RKO (cell line): ENCODE measurements around the gene EBP.
"Not testable (repeated sequence)": the region's sequence is repeated elsewhere in the genome, so short reads cannot be mapped to it uniquely, and the experiment has no call there.

Experiments used
- DNase-seq: peaks from one replicate; pipeline ENCODE4 v3.0.0-alpha.2; 2016; ENCODE audit warnings: low spot score

Gene EBP

DNA sequence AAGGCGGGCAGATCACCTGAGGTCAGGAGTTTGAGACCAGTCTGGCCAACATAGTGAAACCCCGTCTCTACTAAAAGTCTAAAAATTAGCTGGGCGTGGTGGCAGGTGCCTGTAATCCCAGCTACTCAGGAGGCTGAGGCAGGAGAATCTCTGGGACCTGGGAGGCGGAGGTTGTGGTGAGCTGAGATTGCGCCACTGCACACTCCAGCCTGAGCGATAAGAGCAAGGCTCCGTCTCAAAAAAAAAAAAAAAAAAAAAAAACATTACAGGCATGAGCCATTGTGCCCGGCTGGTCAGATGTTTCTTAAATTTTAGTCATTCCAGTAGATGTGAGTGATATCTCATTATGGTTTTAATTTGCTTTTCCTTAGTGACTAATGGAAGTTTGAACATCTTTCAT lies 4.2 kb downstream of the EBP start:
- DNase-seq, result not testable (repeated sequence)

DNA sequence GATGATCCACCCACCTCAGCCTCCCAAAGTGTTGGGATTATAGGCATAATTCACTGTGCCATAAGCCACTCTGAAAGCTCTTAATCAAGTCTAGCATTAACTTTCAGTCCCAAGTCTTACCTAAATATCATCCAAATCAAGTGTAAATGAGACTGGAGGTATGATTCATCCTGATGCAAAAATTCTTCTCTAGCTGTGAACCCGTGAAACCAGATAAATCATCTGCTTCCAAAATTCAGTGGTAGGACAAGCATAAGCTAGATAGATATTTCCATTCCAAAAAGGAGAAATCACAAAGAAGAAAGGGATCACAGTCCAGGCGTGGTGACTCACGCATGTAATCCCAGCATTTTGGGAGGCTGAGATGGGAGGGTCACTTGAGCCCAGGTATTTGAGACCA lies 9.1 kb downstream of the EBP start:
- DNase-seq, result no peak

DNA sequence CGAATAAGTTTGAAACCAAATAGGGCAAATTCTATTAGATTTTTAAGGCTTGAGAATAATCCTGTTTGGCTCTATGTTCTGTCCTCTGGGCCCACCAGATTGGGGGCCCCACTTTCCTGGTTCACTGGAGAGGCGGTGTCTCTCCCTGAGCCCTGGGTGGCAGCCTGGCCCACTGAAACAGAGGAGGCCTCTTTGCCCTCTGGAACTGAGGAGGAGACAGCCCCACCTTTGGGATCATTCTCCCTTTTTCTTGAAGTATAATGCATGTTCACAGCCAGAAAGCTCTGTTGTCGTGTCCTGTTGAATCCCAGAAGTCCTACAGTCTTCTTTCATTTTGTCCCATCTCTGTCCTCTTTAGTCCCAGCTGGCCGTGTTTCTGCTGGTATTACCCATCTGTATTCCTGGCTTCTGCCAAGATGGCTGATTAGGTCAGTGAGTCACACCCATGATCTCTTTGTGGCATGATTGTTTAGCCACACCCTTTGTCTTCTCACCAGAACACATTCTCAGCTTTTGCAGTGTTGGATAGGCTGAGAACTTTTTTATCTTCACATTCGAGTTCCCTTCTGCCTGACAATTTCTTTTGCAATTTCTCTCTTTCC lies 9.9 kb downstream of the EBP start:
- DNase-seq, result peak; percentile 64

DNA sequence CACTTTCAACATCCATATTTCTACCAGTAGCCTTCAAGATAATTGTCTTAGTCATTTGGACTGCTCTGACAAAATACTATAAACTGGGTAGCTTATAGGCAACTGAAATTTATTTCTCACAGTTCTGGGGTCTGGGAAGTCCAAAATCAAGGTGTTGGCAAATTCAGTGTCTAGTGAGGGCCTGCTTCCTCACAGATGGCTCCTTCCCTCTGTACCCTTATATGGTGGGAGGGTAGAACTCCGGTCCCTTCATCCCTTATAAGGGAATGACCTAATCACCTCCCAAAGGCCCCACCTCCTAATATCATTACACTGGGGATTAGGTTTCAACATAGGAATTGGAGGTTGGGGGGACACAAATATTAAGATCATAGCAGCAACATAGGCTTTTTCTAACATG lies 10.6 kb downstream of the EBP start:
- no peak for DNase-seq

DNA sequence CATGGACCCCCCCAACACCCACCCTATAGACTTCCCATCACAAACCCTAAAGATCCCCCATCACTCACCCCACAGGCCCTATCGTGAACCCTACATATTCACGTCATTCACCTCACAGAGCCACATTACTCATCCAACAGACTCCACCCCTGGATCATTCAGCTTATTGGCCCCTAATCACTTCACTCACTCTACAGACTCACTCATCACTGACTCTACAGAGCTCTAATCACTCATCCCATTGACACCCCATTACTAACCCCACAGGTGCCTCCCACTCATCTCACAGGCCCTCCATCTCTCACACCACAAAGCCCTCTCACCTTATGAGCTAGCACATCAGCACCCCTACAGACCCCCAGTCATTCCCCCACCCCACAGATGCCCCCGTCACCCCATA lies 11.6 kb downstream of the EBP start:
- no peak for DNase-seq

DNA sequence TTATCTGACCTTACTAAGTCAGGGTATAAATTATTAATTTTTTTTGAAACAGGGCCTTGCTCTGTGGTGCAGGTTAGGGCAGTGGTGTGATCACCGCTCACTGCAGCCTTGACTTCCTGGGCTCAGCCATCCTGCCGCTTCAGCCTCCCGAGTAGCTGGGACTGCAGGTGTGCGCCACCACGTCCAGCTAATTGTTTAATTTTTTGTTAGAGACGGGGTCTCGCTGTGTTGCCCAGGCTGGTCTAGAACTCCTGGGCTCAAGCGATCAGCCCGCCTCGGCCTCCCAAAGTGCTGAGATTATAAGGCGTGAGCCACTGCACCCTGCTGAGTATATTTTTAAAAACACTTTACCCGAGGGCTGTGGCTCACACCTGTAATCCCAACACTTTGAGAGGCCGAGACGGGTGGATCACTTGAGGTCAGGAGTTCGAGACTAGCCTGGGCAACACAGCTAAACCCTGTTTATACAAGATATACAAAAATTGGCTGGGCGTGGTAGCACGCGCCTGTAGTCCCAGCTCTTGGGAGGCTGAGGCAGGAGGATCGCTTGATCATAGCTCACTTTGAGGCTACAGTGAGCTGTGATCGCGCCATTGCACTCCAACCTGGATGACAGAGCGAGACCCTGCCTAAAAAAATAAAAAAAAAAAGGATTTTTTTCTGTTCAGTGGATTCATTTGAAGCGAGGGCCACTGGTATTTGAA lies 17.2 kb downstream of the EBP start:
- no peak for DNase-seq

DNA sequence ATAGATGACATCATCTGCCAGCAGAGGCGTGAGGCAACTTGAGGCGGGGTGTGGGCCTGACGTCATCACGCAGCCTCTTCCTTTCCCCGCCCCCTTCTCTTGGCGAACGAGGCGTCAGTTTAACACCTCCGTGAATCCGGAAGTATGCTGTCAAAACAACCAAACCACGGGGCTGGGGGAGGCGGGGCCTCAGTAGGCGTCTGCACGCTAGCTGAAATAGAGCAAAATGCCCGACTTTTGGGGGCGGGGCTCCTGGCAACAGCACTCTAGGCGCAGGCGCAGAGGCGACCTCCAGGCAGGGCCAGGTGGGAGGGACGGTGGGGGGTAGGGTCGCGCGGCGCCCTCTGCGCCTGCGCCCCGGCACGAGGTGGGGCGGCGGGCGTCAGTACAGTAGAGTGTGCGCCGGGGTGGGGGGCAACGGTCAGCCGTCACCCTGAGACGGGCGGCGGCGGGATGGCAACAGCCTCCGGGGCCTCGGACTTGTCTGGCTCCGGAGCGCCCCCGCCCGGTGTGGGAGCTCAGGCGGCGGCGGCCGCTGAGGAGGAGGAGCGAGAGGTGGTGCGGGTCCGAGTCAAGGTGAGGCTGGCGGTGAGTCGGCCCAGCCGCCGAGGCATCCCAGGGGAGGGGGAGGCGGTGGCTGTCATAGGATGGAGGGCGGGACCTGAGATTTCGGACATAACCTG lies 17.9 kb downstream of the EBP start, which contains the start of gene TBC1D25:
Gene TBC1D25 (plus strand): TSS at position 370 of the 683 bp plus-strand sequence. CDS start 84 bp downstream, at position 454.
- peak; percentile 96 for DNase-seq

DNA sequence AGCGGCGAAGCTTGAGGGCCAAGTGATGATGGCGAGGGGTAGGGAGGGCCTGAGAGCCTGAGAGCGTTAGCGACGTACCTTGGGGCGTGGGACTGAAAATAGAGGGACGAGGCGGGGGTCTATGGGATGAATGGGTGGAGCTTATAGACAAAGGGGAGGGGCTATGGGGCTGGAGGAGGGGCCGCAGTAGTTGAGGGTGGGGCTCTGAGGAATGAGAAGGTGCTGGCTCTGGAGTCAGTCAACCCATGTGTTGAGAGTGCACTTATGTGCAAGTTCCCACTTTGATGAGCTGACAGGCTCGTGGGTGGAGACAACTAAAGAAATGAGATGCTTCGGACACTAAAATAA lies 18.4 kb downstream of the EBP start:
- no peak for DNase-seq

DNA sequence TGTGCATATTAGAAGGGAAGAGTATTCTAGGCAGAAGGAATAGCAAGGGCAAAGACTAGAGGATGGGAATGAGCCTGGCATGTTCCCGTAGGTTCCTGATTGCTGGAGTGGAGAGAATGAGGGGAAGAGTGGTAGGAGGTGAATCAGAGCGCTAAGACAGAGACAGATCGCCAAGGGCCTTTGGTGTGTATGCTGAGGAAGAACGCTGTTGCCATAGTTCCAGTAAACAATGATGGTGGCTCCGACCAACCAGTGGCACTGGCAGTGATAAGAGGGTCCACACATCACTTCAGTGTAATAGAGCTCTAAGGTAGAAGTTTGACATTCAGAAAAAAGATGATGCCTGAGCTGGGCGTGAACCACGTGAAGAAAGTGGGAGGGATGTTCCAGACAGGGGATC lies 18.9 kb downstream of the EBP start:
- no peak for DNase-seq

DNA sequence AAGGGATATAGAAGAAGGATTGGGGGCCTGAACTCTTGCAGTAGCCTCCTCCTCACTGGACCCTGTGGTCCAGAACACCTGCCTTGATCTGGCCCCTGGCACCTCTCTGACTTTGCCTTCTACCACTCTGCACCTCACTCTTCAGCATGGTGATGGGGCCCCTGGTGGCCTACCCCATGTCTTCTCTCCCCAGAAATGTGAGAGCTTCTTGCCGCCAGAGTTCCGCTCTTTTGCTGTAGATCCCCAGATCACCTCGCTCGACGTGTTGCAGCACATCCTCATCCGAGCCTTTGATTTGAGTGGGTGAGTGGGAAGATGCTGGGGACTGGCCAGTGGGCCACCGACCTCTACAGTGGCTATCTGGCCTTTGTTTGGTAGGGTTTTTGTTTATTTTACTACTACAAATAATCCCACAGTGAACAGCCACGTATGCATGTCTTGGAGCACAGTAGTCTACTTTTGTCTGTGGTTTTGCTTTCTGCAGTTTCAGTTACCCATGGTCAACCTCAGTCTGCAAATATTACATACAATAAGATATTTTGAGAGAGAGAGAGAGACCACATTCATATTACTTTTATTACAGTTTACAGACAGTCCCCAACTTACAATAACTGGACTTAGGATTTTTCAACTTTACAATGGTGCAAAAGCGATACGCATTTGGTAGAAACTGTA lies 19.7 kb downstream of the EBP start:
- no peak for DNase-seq

DNA sequence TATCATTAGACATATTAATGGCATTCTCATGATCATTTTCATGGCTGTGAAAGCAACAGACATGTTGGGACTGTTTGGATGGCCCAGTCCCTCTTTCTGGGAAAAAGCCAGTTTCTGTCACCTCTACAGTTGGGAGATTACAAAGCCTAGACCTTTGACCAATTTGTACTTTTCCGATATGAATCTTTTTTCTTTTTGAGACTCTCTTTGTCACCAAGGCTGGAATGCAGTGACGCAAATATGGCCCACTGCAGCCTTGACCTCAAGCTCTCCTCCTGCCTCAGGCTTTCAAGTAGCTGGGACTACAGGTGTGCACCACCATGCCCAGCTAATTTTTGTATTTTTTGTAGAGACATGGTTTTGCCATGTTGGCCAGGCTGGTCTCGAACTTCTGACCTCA lies 27.3 kb downstream of the EBP start:
- DNase-seq, result no peak

DNA sequence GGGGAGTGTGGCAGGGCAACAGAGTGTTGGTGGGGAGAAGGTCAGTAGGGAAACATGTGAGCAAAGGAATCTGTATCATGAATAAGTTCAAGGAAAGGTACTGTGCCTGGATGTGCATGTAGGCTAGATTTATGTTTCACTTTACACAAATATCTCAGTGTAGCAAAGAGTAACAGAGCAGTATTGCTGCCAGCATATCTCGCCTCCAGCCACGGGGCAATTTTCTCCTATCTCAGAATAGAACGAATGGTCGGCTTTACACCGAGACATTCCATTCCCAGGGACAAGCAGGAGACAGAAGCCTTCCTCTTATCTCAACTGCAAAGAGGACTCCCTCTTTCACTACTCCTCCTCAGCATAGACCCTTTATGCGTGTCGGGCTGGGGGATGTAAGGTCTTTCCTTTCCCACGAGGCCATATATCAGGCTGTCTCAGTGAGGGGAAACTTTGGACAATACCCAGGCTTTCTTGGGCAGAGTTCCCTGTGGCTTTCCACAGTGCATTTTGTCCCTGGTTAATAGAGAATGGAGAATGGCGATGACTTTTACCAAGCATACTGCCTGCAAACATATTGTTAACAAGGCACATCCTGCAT lies 34.2 kb downstream of the EBP start:
- not testable (repeated sequence) for DNase-seq

DNA sequence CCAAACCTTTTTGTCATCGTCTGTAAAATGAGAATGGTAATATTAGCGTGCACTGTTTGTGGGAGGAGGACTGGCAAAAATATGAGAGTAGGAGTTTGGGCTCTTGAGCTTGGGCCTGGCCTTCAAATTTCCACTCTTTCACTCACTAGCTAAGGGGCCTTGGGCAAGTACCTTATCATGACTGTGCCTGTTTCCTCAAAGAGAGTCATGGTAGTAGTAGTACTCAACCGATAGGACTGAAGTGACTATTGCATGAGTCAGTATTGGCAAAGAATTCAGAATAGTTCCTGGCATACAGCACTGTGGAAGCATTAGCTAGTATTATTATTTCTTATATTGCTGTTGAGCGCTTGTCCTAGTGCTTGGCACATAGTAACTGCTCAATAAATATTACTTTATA lies 36.7 kb downstream of the EBP start:
- DNase-seq, result peak; percentile 90

DNA sequence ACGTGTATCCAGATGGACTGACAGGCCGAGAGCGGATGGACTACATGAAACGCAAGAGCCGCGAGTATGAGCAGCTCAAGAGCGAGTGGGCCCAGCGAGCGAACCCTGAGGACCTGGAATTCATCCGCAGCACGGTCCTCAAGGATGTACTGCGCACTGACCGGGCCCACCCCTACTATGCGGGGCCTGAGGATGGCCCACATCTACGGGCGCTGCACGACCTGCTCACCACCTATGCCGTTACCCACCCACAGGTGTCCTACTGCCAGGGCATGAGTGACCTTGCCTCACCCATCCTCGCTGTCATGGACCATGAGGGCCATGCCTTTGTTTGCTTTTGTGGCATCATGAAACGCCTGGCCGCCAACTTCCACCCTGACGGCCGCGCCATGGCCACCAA lies 38.0 kb downstream of the EBP start:
- DNase-seq, result no peak

DNA sequence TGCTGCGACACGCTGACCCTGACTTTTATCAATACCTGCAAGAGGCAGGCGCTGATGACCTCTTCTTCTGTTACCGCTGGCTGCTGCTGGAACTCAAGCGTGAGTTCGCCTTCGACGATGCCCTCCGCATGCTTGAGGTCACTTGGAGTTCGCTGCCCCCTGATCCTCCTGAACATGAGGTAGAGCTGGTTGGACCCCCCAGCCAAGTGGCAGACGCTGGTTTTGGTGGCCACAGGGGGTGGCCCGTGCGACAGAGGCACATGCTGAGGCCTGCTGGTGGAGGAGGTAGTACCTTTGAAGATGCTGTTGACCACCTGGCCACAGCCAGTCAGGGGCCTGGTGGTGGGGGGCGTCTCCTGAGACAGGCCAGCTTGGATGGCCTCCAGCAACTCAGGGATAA lies 38.4 kb downstream of the EBP start:
- no peak for DNase-seq

DNA sequence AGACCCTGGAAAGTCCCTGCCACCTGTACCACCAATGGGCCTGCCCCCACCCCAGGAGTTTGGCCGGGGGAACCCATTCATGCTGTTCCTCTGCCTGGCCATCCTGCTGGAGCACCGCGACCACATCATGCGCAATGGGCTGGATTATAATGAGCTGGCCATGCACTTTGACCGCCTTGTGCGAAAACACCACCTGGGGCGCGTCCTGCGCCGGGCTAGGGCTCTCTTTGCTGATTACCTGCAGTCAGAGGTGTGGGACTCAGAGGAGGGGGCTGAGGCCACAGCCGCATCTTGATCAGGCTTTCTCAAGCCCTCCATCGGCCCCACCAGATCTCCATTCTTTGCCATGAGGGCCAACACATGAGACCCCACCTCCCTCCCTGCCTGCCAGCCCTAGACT lies 39.1 kb downstream of the EBP start:
- no peak for DNase-seq

DNA sequence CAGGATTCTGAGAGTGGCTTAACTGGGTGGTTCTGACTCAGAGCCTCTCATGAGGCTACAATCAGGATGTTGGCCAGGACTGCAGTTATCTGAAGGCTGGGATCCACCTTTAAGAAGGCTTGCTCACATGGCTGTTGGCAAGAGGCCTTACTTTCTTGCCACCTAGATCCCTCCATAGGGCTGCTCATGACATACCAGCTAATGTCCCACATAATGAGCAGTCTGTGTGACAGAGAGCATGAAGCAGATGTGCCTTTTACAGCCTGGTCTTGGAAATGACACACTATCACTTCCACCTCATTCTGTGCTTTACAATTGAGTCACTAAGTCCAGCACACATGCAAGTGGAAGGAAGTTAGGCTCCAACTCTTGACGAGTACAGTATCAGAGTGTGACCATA lies 48.4 kb downstream of the EBP start:
- DNase-seq, result peak; percentile 79

DNA sequence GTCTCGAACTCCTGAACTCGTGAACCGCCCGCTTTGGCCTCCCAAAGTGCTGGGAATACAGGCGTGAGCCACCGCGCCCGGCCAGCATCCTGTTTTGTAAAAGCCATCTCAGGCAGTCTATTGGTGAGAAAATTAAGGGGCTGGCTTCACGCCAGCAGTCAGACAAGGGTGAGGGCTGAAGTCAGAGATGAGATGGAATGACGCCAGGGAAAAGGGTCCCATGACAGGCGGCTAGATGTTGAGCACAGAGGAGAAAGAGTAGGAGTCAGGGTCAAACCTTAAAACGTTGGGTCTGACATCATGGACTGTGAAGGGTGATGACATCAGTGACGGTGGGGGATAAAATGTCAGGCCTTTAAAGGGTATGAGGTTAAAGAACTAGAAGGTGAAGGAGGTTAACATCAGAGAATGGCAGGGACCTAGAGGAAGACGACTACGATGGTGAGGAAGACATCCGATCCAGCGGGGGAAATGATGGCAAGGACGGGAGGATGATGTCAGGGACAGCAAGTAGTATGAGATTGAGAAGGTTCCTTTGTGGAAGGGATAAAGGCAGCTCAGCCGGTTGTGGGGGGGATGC lies 52.2 kb downstream of the EBP start:
- DNase-seq, result peak; percentile 42

DNA sequence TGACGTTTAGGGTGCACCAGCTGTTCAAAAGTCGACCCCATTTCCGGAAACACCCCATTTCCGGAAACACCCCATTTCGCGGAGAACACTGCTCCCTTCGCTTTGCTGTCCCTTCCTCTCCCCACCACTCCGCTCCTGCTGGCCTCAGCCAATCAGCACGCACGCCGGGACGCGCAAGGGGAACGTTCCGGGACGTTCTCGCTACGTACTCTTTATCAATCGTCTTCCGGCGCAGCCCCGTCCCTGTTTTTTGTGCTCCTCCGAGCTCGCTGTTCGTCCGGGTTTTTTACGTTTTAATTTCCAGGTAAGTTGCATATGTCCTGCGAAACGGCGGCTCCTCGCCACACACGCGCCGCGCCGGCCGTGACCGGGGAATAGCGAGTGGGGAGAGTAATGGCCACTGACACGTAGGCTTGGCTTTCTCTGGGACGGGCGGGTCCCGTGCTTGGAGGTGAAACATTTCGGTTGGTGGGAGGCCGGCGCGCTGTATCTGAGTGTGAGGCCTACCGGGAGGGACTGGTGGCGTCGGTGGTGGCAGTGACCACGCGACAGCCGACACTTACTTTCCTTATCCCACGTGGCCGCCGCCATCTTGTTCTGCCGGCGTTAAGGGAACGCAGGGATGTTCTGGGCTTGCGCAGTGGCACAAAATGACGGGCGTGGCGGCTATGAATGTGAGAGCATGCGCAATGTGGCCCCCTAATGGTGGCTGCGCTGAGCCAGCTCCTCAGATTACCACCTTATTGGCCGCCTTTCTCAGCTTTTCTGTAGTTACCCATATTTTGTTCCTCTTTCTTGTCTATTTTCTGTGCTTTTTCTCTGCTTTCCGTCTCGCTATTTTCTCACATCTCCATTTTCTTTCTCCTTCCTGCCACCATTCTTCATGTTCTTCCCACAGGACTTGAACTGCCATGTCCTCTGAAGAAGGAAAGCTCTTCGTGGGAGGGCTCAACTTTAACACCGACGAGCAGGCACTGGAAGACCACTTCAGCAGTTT lies 53.0 kb downstream of the EBP start, which contains the start of gene RBM3:
Gene RBM3 (plus strand): TSS at position 215 of the 997 bp plus-strand sequence. CDS start 697 bp downstream, at position 912.
- DNase-seq, result peak; percentile 91

DNA sequence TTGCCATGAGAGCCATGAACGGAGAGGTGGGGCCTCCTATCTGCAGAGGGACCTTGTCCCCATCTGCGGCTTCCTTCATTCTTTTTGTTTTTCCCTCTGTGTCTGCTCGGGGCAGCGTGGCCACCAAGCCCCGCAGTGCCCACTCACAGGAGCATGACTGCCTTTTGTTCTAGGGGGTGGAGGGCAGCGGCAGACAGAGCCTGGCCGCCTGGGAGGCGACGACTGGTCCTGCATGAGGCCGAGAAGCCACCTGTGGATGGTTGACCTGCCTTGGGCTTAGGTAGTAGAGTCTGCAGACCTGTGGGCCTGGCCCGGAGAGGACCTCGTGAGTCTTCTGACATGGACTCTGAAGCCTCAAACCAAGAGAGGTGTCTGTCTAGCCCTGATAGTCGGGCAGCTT lies 54.0 kb downstream of the EBP start:
- DNase-seq, result no peak

DNA sequence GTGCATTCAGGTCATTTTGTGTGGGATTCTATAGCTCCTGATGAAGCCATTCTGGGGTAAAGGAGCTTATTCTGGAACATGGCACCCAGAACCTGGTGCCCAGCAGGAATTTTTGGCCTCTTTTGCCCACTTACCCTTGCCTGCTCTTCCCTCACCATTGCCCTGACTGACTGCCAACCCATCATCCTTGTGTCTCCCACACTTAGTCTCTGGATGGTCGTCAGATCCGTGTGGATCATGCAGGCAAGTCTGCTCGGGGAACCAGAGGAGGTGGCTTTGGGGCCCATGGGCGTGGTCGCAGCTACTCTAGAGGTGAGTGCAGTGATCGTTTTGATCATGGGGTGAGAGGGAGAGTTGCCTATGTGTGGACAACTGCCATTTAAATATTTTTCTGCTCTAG lies 54.5 kb downstream of the EBP start:
- no peak for DNase-seq
